ENCODE measurements around the gene JARID2. TPM values are rescaled to one million over a fixed set of nuclear protein-coding genes. Genes with fewer than 3 reads are reported as not detected.

The JARID2 gene
- total and polyA plus RNA-seq, 9 of the 15 experiments (the other 6 are each of a cell fraction or from before 2014, with no cell fraction given): 5.0 to 29.0 (median 15.6) TPM

DNA sequence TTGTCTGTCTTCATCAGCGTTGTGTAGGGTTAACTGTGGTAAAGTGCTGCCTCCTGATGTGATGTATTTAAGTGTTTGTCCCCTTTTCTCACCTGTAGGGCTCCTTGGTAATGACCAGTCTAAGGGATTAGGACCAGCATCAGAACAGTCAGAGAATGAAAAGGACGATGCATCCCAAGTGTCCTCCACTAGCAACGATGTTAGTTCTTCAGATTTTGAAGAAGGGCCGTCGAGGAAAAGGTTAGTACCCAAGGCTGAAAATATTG lies 164.2 kb downstream of the JARID2 start:
- no peak for FAIRE-seq
- BruUV-seq (replicated peaks): no TSS peak
- TF ChIP-seq, protein P1, sequence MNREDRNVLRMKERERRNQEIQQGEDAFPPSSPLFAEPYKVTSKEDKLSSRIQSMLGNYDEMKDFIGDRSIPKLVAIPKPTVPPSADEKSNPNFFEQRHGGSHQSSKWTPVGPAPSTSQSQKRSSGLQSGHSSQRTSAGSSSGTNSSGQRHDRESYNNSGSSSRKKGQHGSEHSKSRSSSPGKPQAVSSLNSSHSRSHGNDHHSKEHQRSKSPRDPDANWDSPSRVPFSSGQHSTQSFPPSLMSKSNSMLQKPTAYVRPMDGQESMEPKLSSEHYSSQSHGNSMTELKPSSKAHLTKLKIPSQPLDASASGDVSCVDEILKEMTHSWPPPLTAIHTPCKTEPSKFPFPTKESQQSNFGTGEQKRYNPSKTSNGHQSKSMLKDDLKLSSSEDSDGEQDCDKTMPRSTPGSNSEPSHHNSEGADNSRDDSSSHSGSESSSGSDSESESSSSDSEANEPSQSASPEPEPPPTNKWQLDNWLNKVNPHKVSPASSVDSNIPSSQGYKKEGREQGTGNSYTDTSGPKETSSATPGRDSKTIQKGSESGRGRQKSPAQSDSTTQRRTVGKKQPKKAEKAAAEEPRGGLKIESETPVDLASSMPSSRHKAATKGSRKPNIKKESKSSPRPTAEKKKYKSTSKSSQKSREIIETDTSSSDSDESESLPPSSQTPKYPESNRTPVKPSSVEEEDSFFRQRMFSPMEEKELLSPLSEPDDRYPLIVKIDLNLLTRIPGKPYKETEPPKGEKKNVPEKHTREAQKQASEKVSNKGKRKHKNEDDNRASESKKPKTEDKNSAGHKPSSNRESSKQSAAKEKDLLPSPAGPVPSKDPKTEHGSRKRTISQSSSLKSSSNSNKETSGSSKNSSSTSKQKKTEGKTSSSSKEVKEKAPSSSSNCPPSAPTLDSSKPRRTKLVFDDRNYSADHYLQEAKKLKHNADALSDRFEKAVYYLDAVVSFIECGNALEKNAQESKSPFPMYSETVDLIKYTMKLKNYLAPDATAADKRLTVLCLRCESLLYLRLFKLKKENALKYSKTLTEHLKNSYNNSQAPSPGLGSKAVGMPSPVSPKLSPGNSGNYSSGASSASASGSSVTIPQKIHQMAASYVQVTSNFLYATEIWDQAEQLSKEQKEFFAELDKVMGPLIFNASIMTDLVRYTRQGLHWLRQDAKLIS (CRISPR knock-in tag; IDR thresholded peaks at IDR 0.05): no peak
- TF ChIP-seq ZBTB11 (CRISPR knock-in tag; IDR thresholded peaks at IDR 0.05) (0 out of 6 replicates have a peak, but pooled peaks of 1 of the 3 experiments have one; percentile 6), NR2C2 (CRISPR knock-in tag; IDR thresholded peaks at IDR 0.05) (no peak), NR2C2 (tag; IDR thresholded peaks at IDR 0.05) (no peak), NFIC (IDR thresholded peaks at IDR 0.05) (no peak), KDM5B (IDR thresholded peaks at IDR 0.05; ENCODE audit: insufficient replicate concordance, low read depth, low read length) (no peak), ZC3H11A (IDR thresholded peaks at IDR 0.05; ENCODE audit: low read depth, low read length) (no peak)
- peak in 2 of 4 experiments; percentile 36 to 41 for DNase-seq (ENCODE audit: extremely low read depth in 1 of 4, low spot score in 3 of 4)
- H3K79me2 ChIP-seq (ENCODE audit: control insufficient read depth, insufficient read depth, low read length): peaks cover 80% of the 10 kb centered on the region
- peaks cover 8 to 46% of the 10 kb centered on the region in 2 experiments for H3K4me1 ChIP-seq (replicated peaks in 1 of 2; ENCODE audit: control insufficient read depth in 2 of 2, insufficient read depth in 2 of 2, low read length in 2 of 2)
- peaks cover 19% of the 10 kb centered on the region; the same call in 2 of the 3 replicates for H3K36me3 ChIP-seq (ENCODE audit: control insufficient read depth, insufficient read depth, low read length)
- in situ Hi-C loops (cut with MboI): no loop called here
- no peak overlapping the region for H2AFZ ChIP-seq (ENCODE audit: low read depth, low read length)
- no peaks in the 10 kb centered on the region for H3K27me3 ChIP-seq (ENCODE audit: control insufficient read depth in 2 of 2, insufficient read depth in 2 of 2, low read length in 2 of 2)
- no peak overlapping the region for H3K9ac ChIP-seq (ENCODE audit: insufficient read depth in 1 of 2, low read depth in 2 of 2, low read length in 2 of 2)
- peaks cover 23% of the 10 kb centered on the region; the same call in 1 of the 2 replicates for H4K20me1 ChIP-seq (replicated peaks; ENCODE audit: control insufficient read depth, insufficient read depth, low read length)
- peak; percentile 56 for ATAC-seq
- no peak overlapping the region for H3K4me3 ChIP-seq
- H3K9me1 ChIP-seq (ENCODE audit: control insufficient read depth, insufficient read depth, low read length): no peaks in the 10 kb centered on the region
- H3K27ac ChIP-seq (ENCODE audit: extremely low read depth, low read depth, low read length): no peak overlapping the region
- CTCF ChIA-PET (ENCODE audit: low intra/inter-chr PET ratio): no interaction called here
- 52% methylated on average over 5 of the region's 5 CpGs for WGBS (ENCODE audit: insufficient coverage, low coverage, missing lambda C conversion rate)
- no peak overlapping the region for H3K4me2 ChIP-seq (ENCODE audit: insufficient read depth, low read length)
- POLR2A ChIA-PET: interaction anchor here (1.1 to 4.0 kb wide), 4 partner anchors 9 to 21 kb away, joined by 3 to 17 read pairs (median 8); no protein-coding TSS in a partner anchor
- no peaks in the 10 kb centered on the region for H3K9me3 ChIP-seq (replicated peaks; ENCODE audit: control insufficient read depth, insufficient read depth, low read depth, low read length)
- intact Hi-C loops (cut with micrococcal nuclease): no loop called here

Measured in K562 (cell line).